PC-3 (cell line): ENCODE measurements around the gene RIPK3. TPM values are rescaled to one million over a fixed set of nuclear protein-coding genes. Genes with fewer than 3 reads are reported as not detected.
"Not testable (repeated sequence)": the region's sequence is repeated elsewhere in the genome, so short reads cannot be mapped to it uniquely, and the experiment has no call there.

ENCODE experiments used
- ATAC-seq: fragments of 200-7000 bp; cut with Tn5 transposase; 2 replicates; pipeline ENCODE4 v1.9.1; 2020; ENCODE audit warnings: mild to moderate bottlenecking, moderate library complexity
- BruUV-seq: library from RNA; stranded (reverse); fragments of 400-500 nt; replicated peaks from 2 replicates; lab custom pipeline; 2021; lab: Mats Ljungman, UMichigan
- CTCF ChIA-PET: fragments of 300-600 bp; sonication (Branson Sonifier 250); formaldehyde crosslinking; loops from one replicate; lab custom pipeline; 2022; ENCODE audit warnings: antibody characterized with exemption; lab: Charles Lee
- POLR2A ChIA-PET: fragments of 300-600 bp; sonication (Branson Sonifier 250); formaldehyde crosslinking; loops from one replicate; lab custom pipeline; 2022; ENCODE audit warnings: antibody characterized with exemption; ENCODE audit not compliant: unreplicated experiment; lab: Charles Lee
- DNase-seq: peaks from one replicate; pipeline ENCODE4 v3.0.0-alpha.2; 2015
- H2AFZ ChIP-seq: fragments of 300-600 bp; sonication (generic); 2 replicates; pipeline ENCODE4 v1.6.0; 2016; ENCODE audit warnings: antibody characterized with exemption, low read length
- H3F3A ChIP-seq: fragments of 300-600 bp; sonication (generic); one replicate; pipeline ENCODE4 v1.6.0; 2017; ENCODE audit warnings: antibody characterized with exemption, low read length, control low read depth, mild to moderate bottlenecking; ENCODE audit not compliant: unreplicated experiment
- H3K27ac ChIP-seq: fragments of 300-600 bp; sonication (generic); 2 replicates; pipeline ENCODE4 v1.5.1; 2016; ENCODE audit warnings: mild to moderate bottlenecking, low read length
- H3K27me3 ChIP-seq: fragments of 300-600 bp; sonication (generic); 2 replicates; pipeline ENCODE4 v1.6.1; 2016; ENCODE audit warnings: low read length, mixed read lengths
- H3K36me3 ChIP-seq: fragments of 300-600 bp; sonication (generic); 2 replicates; pipeline ENCODE4 v1.6.1; 2016; ENCODE audit warnings: low read depth, mixed run types, low read length, mixed read lengths
- H3K4me1 ChIP-seq: fragments of 300-600 bp; sonication (generic); 2 replicates; pipeline ENCODE4 v1.5.1; 2016; ENCODE audit warnings: low read length; ENCODE audit not compliant: insufficient read depth
- H3K4me2 ChIP-seq: fragments of 300-600 bp; sonication (generic); 2 replicates; pipeline ENCODE4 v1.6.0; 2016; ENCODE audit warnings: low read length
- H3K4me3 ChIP-seq: fragments of 300-600 bp; sonication (generic); 2 replicates; pipeline ENCODE4 v1.5.1; 2016; ENCODE audit warnings: mild to moderate bottlenecking, low read length, mixed read lengths
- H3K79me2 ChIP-seq: fragments of 300-600 bp; sonication (generic); 2 replicates; pipeline ENCODE4 v1.6.1; 2017; ENCODE audit warnings: low read length, mixed read lengths
- H3K9ac ChIP-seq: fragments of 300-600 bp; sonication (generic); 2 replicates; pipeline ENCODE4 v1.6.0; 2016; ENCODE audit warnings: mild to moderate bottlenecking, low read length
- H3K9me2 ChIP-seq: fragments of 300-600 bp; sonication (generic); replicated peaks from 2 replicates; pipeline ENCODE4 v1.6.1; 2016; ENCODE audit warnings: mixed run types, low read length, mixed read lengths
- H3K9me3 ChIP-seq: fragments of 300-600 bp; sonication (generic); 2 replicates; pipeline ENCODE4 v1.6.1; 2016; ENCODE audit warnings: low read length, mixed read lengths
- H4K20me1 ChIP-seq: fragments of 300-600 bp; sonication (generic); 2 replicates; pipeline ENCODE4 v1.6.1; 2016; ENCODE audit warnings: low read length, mixed read lengths
- CTCF ChIP-seq: fragments of 300-600 bp; sonication (generic); conservative IDR thresholded peaks from 2 replicates; pipeline ENCODE4 v1.5.1; 2017; ENCODE audit warnings: antibody characterized with exemption, low read depth, mild to moderate bottlenecking, low read length
- EZH2 ChIP-seq: fragments of 300-600 bp; sonication (generic); IDR thresholded peaks from one replicate; pipeline ENCODE4 v1.6.1; 2017; ENCODE audit warnings: antibody characterized with exemption, mild to moderate bottlenecking, low read length; ENCODE audit not compliant: unreplicated experiment
- EZH2phosphoT487 ChIP-seq: fragments of 300-600 bp; sonication (generic); IDR thresholded peaks from 2 replicates; pipeline ENCODE4 v1.6.1; 2018; ENCODE audit warnings: mild to moderate bottlenecking, antibody characterized with exemption, low read length, borderline replicate concordance
- intact Hi-C: fragments of 100-400 bp; cut with micrococcal nuclease; formaldehyde crosslinking; loops from 2 replicates; pipeline ENCODE4 v1.9.0; 2023
- total RNA-seq: library from RNA; depleted of rRNA; stranded (reverse); fragments of >200 nt; gene quantifications from 2 replicates; pipeline ENCODE4 v1.2.3, GENCODE V29; 2014

Gene RIPK3
- total RNA-seq, 1 experiment from 2014 or later, result not detected

DNA sequence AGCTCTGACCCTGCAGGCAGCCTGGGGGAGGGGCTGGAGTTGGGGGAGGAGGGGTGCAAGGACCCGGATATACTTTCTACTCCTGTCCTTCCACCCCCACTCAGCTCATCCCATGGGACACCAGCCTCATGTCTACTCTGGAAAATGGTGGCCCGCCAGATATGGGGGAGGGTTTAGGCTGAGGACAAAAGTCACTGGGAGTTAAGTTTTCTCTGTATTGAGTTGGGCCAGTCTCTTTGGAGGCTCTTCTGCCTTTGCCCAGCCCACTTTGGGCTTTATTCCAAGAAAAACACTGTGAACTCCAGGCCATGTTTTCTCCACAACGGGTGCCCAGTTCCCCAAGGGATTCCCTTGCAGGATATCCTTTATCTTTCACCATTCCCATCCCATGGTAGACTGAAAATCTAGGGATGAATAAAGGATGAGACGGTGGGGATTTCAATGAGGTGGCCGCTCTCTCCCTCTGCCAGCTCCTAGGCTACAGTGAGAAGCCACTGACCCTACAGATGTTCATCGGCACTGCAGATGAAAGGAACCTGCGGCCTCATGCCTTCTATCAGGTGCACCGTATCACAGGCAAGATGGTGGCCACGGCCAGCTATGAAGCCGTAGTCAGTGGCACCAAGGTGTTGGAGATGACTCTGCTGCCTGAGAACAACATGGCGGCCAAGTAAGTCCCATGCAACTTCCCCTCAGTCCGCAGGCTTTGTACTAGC, 33.1 kb upstream of the RIPK3 start:
- ATAC-seq (no peak), DNase-seq (no peak)
- H3K9me2 ChIP-seq, result no peaks in the 10 kb centered on the region
- no peaks in the 10 kb centered on the region for H3K36me3 ChIP-seq
- H4K20me1 ChIP-seq, result no peaks in the 10 kb centered on the region
- H3K9ac ChIP-seq, result no peak overlapping the region
- ChIA-PET CTCF (no interaction called here), POLR2A (interaction anchor here (0.6 kb wide), 1 partner anchor 130 kb away, joined by 6 read pairs; the partner anchor contains the start of gene TINF2)
- no peaks in the 10 kb centered on the region for H3K9me3 ChIP-seq
- H3K4me3 ChIP-seq, result no peak overlapping the region
- no peak overlapping the region for H2AFZ ChIP-seq
- intact Hi-C loops, result no loop called here
- H3K79me2 ChIP-seq, result no peaks in the 10 kb centered on the region
- no peak overlapping the region for H3K4me2 ChIP-seq
- H3K27me3 ChIP-seq, result no peaks in the 10 kb centered on the region
- H3F3A ChIP-seq, result no peaks in the 10 kb centered on the region
- TF ChIP-seq CTCF (no peak), EZH2 (no peak), EZH2phosphoT487 (no peak)
- no TSS peak for BruUV-seq
- H3K27ac ChIP-seq, result no peak overlapping the region
- peaks cover 4% of the 10 kb centered on the region; the same call in 1 of the 2 replicates for H3K4me1 ChIP-seq

- POLR2A ChIA-PET, result interaction anchor here (0.6 kb wide), 2 partner anchors 86 to 257 kb away, joined by 3 read pairs; partner anchors contain the start of genes DCAF11 and NRL
- BruUV-seq, result not testable (repeated sequence)
These were observed 31.8 kb upstream of the RIPK3 start for GRCh38 chr14:24371605-24372004.

GRCh38 chr14:24370748-24371147, 31.0 kb upstream of the RIPK3 start:
- Histone ChIP-seq H3F3A (no peaks in the 10 kb centered on the region), H3K4me1 (peaks cover 15% of the 10 kb centered on the region; the same call in 1 of the 2 replicates), H3K9me2 (no peaks in the 10 kb centered on the region), H3K4me3 (no peak overlapping the region), H3K27me3 (no peaks in the 10 kb centered on the region), H3K4me2 (no peak overlapping the region), H4K20me1 (no peaks in the 10 kb centered on the region), H2AFZ (no peak overlapping the region), H3K36me3 (no peaks in the 10 kb centered on the region), H3K9me3 (no peaks in the 10 kb centered on the region), H3K79me2 (no peaks in the 10 kb centered on the region), H3K27ac (no peak overlapping the region), H3K9ac (no peak overlapping the region)
- ChIA-PET POLR2A (interaction anchor here (0.6 kb wide), 1 partner anchor 87 kb away, joined by 3 read pairs; no protein-coding TSS in a partner anchor), CTCF (no interaction called here)
- DNase-seq (no peak), ATAC-seq (no peak)
- BruUV-seq, result no TSS peak
- no peak for TF ChIP-seq EZH2phosphoT487
- intact Hi-C loops, result no loop called here

More at GRCh38 chr14:24371605-24372004, 31.8 kb upstream of the RIPK3 start:
- H3K27ac ChIP-seq, CTCF ChIA-PET, H3K79me2 ChIP-seq, H3K27me3 ChIP-seq, H3K4me3 ChIP-seq, H3K9ac ChIP-seq, H3K4me1 ChIP-seq, H3K9me3 ChIP-seq, H2AFZ ChIP-seq, DNase-seq, H4K20me1 ChIP-seq, H3K36me3 ChIP-seq, H3F3A ChIP-seq, H3K9me2 ChIP-seq, ATAC-seq, intact Hi-C loops, H3K4me2 ChIP-seq: not testable (repeated sequence)
